AG09319 (cell line): Measurements from ENCODE around the gene FAAH2.

Source experiments
- DNase-seq: peaks from one replicate; pipeline ENCODE4 v3.0.0-alpha.2; 2010; ENCODE audit warnings: low read depth; ENCODE audit errors: extremely low read depth
- TF ChIP-seq, protein P1 (sequence below): IDR thresholded peaks from 2 replicates; pipeline ENCODE4 v1.5.1; 2011; ENCODE audit warnings: low read depth, mild to moderate bottlenecking, inconsistent platforms, low read length, moderate library complexity

FAAH2 gene

DNA sequence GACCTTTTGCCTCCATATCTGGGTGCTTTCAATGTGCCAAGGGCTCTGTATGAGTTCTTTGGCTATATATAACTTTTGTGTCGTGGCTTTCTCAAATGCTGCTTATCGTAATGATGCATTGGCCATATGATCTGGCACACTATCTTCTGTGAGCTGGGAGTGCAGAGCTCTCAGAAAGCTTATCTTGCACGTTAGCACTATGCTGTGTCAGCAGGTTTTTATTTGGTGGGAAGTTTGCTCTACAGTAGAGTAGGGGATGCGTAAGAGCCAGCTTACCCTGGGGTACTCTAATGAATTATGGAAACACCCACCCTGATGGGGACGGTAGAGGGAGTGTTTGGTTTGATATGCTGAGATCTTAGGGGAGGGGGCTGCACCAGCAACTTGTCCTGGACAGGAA lies 119.6 kb downstream of the FAAH2 start:
- no peak for DNase-seq
- TF ChIP-seq, protein P1, sequence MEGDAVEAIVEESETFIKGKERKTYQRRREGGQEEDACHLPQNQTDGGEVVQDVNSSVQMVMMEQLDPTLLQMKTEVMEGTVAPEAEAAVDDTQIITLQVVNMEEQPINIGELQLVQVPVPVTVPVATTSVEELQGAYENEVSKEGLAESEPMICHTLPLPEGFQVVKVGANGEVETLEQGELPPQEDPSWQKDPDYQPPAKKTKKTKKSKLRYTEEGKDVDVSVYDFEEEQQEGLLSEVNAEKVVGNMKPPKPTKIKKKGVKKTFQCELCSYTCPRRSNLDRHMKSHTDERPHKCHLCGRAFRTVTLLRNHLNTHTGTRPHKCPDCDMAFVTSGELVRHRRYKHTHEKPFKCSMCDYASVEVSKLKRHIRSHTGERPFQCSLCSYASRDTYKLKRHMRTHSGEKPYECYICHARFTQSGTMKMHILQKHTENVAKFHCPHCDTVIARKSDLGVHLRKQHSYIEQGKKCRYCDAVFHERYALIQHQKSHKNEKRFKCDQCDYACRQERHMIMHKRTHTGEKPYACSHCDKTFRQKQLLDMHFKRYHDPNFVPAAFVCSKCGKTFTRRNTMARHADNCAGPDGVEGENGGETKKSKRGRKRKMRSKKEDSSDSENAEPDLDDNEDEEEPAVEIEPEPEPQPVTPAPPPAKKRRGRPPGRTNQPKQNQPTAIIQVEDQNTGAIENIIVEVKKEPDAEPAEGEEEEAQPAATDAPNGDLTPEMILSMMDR: no peak

DNA sequence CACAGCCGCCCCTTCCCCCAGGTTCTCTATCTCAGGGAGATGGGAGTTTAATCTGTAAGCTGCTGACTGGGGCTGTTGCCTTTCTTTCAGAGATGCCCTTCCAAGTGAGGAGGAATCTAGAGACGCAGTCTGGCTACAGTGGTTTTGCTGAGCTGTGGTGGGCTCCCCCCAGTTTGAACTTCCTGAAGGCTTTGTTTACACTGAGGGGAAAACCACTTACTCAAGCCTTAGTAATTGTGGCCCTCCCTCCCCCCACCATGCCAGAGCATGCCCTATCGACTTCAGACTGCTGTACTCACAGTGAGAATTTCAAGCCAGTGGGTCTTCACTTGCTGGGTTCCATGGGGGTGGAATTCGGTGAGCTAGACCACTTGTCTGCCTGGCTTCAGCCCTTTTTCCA lies 131.3 kb downstream of the FAAH2 start:
- DNase-seq: no peak

DNA sequence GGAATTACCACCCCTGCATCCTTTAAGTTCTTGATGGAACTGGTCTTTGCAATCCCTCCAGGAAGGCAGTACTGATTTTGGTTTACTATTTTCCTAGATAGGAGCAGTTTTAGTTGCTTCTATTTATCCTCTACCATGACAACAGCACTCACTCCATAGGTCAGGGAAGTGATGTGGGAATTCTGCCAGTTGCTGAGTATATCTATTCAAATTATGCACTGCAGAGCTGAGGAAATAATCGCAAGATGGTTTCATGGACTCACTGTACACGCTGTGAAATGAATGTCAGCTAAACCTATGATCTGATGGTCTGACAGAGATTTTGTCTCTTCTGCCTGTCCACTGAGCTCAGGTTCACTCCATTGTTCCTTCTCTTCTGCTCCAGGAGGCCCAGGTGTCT lies 135.8 kb downstream of the FAAH2 start:
- TF ChIP-seq, protein P1: no peak
- DNase-seq: no peak

More for the DNA sequence above, 131.3 kb downstream of the FAAH2 start:
- TF ChIP-seq, protein P1: no peak

DNA sequence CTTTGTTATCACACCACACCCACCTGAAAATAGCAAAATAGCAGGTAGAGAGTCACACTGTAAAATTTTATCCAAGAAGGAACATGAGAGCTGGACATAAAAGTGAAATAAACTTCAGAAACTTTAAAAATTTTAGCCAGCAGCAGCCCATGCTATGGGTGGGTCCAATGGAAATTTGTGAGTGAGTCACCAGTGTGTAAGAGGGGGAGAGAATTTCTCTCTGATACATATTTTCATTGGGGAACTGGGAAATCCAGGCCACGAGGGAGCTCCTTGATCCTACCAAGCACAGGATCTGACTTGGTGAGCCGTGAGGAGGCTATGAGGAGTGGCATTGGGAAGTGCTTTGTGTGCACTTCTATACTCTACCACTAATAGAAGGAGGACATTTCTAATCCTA lies 136.3 kb downstream of the FAAH2 start:
- no peak for DNase-seq
- TF ChIP-seq, protein P1: no peak

DNA sequence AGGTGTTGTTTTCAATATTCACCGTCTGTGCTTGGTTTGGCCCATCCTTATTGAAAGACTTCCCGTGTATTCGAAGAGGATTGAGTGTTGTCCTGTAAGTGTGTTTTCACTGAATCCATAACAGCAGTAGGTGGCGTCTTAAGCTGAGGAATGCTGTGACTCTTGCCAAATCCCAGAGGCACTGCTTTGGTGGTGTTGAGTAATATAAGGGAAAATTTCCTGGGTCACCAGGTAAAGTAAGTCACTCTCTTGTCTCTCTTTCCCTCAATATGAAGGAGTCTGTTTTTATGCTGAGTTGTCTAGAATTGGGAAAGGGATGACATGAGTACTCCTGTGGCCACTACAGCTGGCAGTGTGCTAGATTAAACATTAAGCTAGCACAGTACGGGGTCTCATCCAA lies 158.6 kb downstream of the FAAH2 start:
- no peak for DNase-seq

DNA sequence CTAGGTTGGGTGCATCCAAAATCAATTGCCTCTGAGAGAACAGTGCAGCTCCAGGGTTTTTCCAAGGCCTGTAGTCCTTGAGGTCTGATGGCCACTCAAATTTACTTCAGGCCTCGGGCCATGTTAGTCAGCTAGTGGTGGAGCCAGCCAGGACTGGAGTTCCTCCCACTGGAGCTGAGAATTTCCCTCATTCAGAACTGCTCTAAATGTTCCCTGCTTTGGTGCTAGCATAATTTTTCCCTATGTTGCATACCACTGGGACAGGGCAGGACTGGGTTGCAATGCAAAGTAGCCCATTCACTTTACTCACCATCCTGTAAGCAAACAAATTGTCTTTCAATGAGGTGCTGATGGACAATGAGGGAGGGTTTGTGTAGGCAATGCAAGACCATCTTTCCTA lies 159.3 kb downstream of the FAAH2 start:
- TF ChIP-seq, protein P1: no peak

More for the DNA sequence above, 158.6 kb downstream of the FAAH2 start:
- TF ChIP-seq, protein P1: no peak

DNA sequence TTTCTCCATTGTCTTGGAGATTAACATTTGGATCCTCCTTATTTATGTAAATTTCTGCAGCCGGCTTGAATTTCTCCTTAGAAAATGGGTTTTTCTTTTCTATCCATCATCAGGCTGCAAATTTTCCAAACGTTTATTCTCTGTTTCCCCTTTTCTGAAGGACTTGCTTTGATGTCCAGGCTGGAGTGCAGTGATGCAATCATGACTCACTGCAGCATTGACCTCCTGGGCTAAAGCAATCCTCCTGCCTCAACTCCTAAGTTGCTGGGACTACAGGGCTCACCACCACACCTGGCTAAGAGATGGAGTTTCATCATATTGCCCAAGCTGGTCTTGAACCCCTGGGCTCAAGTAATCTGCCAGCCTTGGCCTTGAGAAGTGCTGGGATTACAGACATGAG lies 161.3 kb downstream of the FAAH2 start:
- DNase-seq: no peak
- TF ChIP-seq, protein P1: no peak

More for the DNA sequence above, 159.3 kb downstream of the FAAH2 start:
- no peak for DNase-seq
